ENCODE data around the gene IL18R1.

The IL18R1 gene

DNA sequence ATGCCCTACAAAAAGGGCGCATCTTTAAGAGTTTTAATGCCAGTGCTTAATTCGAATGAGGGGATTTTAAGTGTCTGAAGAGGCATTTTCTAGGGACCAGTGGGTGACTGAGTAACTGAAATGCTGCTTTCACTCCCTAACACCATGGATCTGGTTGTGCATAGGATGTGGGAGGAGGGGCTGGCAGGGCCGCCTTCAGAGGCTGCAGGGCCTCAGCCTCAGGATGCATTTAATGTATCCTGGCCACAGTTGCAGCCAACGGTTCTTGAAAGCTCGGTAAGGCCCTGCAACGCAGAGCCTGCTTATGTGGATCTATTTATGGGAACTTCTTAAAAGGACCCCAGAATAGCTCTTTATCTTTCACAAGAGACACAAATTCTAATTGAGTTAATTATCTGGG, 41.6 kb downstream of the IL18R1 start:
- H3K27ac Mint-ChIP-seq = no peak overlapping the region
- H3K9me3 Mint-ChIP-seq = no peaks in the 10 kb centered on the region
- no peak for ATAC-seq
- H3K27me3 Mint-ChIP-seq = no peaks in the 10 kb centered on the region
- peaks cover 17% of the 10 kb centered on the region for H3K4me1 Mint-ChIP-seq
- DNase-seq = no peak
- no peak overlapping the region for H3K4me3 Mint-ChIP-seq

DNA sequence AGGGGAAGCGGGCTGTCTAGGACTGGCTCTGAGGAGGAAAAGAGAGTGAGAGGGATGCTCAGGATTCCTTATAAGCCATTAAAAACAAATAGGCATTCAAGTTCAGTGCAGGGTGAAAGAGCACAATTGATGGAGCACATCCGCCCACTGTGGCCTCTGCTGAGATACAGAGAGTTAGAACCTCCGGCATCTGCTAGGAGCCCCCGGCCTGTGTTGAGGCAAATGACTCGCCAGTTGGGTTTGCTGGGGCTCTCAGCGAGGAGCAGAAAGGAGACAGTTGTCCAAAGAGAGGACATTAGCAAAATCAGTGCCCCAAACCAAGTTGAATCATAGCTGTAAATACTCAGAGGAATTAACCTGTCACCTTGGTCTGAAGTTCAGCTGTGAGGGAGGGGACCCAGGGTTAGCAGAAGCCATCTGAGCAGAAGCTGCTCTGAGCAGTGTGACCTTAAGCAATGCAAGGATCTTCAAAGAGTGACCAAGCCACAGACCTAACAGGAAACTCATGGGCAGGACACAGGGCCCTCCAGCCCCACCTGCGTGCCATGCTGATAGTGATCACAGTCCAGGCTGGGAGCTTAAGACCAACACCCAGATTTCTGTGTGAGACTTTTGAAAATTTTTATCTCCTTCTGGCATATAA, 44.0 kb downstream of the IL18R1 start:
- H3K9me3 Mint-ChIP-seq = no peaks in the 10 kb centered on the region
- H3K27me3 Mint-ChIP-seq = no peaks in the 10 kb centered on the region
- H3K4me1 Mint-ChIP-seq = peaks cover 17% of the 10 kb centered on the region
- ATAC-seq = peak; percentile 66
- H3K27ac Mint-ChIP-seq = no peak overlapping the region
- no peak for DNase-seq
- no peak overlapping the region for H3K4me3 Mint-ChIP-seq

DNA sequence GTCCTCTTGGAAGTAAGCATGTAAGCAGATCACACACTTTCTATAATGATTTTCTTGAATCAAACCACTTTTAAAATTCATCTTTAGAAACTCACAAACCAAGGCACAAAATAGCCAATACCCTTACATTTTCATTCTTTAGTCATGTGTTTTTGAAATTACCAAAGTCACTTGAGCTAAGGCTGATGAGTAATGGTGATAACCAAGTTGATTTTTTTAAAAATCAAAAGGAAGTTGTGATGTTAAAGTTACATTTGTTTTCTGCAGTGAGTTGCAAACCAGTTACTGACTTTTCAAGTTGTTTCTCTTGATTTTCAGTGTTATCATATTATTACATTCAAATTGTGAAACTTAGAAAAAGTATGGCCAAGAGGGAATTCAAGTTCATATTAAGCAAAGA, 45.9 kb downstream of the IL18R1 start:
- Mint-ChIP-seq H3K9me3 (no peaks in the 10 kb centered on the region), H3K27ac (no peak overlapping the region), H3K4me1 (peaks cover 17% of the 10 kb centered on the region), H3K27me3 (no peaks in the 10 kb centered on the region), H3K4me3 (no peak overlapping the region)
- DNase-seq (no peak), ATAC-seq (no peak)

DNA sequence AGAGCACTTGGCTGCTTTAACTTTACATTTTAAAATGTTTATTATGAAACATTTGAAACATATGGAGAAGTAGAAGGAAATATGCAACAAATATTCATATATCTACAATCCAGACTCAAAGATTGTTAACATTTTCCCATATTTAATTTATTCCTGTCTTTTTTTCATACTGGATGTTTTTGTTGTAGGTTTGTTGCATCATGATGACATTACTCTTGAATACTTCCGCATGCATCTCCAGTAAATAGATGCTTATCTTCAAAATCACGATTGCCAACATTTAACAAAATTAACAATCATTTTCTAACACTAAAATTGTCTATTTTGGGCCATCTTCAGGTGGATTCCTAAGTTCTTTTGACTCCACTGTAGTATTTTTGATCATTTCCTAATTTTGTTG, 46.3 kb downstream of the IL18R1 start:
- DNase-seq (no peak), ATAC-seq (no peak)
- H3K4me3 Mint-ChIP-seq = no peak overlapping the region
- peaks cover 17% of the 10 kb centered on the region for H3K4me1 Mint-ChIP-seq
- no peaks in the 10 kb centered on the region for H3K27me3 Mint-ChIP-seq
- H3K27ac Mint-ChIP-seq = no peak overlapping the region
- no peaks in the 10 kb centered on the region for H3K9me3 Mint-ChIP-seq

DNA sequence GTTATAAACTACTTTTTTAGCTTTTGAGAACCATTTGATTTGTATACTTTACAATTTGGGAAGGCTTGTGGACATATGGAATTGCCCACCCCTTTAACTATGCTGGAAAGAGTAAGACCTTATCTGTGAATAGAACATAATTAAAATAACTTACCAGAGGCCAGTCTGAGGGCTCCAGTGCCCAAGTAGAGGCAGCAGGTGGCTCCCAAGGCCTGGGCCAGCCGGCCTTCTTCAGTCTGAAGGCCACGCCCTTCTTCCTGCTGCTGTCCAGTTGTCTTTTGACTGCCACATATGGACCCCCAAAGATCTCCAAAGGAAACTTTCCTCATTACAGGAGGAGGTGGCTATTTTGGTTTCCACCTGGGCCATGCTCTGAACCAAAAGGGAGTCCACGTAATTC, 55.4 kb downstream of the IL18R1 start:
- ATAC-seq = no peak
- H3K4me3 Mint-ChIP-seq = no peak overlapping the region
- peaks cover 22 to 25% of the 10 kb centered on the region in 2 donors for H3K9me3 Mint-ChIP-seq
- no peak for DNase-seq
- H3K27me3 Mint-ChIP-seq = no peaks in the 10 kb centered on the region
- peaks cover 8% of the 10 kb centered on the region for H3K4me1 Mint-ChIP-seq
- no peak overlapping the region for H3K27ac Mint-ChIP-seq

DNA sequence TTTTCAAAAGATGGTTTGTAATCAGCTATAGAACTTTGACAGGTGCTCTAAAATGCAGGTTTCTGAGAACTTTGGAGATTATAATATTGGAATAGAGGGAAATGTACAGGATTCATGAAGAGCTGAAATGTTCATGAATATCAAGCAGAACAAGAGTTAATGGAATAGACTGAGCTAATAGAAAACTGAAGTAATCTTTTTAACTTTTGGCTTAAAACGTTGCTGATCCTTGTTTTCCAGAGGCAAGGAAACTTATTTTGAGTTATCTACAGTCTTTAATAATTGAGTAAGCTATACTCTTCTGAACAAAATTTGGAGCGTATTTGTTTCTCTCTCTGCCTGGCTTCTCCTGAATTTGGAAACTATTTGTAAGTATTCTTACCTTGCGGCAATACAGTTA, 56.6 kb downstream of the IL18R1 start:
- no peak for DNase-seq
- peaks cover 17% of the 10 kb centered on the region for H3K4me1 Mint-ChIP-seq

DNA sequence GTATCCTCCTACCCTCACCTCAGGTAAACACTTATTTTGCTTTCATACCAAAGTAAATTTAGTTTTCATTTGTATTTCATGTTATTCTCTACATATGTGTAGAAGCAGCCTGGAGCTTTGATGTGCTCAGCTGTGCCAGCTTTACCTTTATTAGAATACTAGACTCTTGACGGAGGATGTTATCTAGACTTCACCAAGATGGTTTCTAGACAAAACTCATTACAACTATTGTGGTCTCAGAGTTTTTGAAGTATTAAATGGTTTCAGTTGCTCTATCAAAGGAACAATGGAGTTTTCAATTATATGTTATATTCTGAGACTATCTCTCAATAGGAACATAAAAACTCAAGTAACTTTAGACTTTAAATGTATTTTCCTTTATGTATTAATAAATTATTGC, 62.4 kb downstream of the IL18R1 start:
- peak overlapping the region; percentile 66 to 97 for H3K27ac Mint-ChIP-seq
- peaks cover 7% of the 10 kb centered on the region for H3K27me3 Mint-ChIP-seq
- peaks cover 56% of the 10 kb centered on the region for H3K4me1 Mint-ChIP-seq
- peaks cover 0 to 14% of the 10 kb centered on the region in 2 donors for H3K9me3 Mint-ChIP-seq
- ATAC-seq (peak; percentile 88), DNase-seq (no peak)
- peak overlapping the region; percentile 65 to 82 for H3K4me3 Mint-ChIP-seq

More for the DNA sequence above, 56.6 kb downstream of the IL18R1 start:
- Mint-ChIP-seq H3K4me3 (no peak overlapping the region), H3K27me3 (no peaks in the 10 kb centered on the region), H3K27ac (no peak overlapping the region), H3K9me3 (peaks cover 22 to 25% of the 10 kb centered on the region in 2 donors)
- ATAC-seq = no peak

DNA sequence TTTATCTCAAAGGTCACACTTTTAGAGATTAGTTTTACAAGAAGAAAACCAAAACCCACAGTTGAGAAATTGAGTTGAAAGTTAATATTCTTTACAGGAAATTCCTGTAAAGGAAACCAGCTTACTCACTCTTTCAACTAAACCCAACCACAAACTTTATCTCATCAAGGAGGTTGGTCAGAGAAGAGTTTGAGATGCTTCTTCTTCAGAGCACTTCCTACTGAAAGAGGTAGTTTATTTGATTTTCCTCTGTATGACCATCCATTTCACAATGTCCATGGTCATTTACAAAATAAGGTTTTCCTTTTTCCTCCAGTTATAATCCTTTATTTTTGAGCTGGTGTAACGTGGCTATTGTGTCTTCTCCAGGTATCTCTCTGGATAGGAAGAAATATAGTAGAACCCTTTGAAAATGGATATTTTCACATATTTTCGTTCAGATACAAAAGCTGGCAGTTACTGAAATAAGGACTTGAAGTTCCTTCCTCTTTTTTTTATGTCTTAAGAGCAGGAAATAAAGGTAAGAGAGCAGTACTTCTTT, 62.9 kb downstream of the IL18R1 start:
- Mint-ChIP-seq H3K4me3 (peak overlapping the region; percentile 28 to 77), H3K9me3 (peaks cover 0 to 14% of the 10 kb centered on the region in 2 donors), H3K4me1 (peaks cover 61% of the 10 kb centered on the region), H3K27ac (peak overlapping the region in 1 of 2 donors; percentile 97), H3K27me3 (peaks cover 7% of the 10 kb centered on the region)
- ATAC-seq = peak; percentile 68
- no peak for DNase-seq

DNA sequence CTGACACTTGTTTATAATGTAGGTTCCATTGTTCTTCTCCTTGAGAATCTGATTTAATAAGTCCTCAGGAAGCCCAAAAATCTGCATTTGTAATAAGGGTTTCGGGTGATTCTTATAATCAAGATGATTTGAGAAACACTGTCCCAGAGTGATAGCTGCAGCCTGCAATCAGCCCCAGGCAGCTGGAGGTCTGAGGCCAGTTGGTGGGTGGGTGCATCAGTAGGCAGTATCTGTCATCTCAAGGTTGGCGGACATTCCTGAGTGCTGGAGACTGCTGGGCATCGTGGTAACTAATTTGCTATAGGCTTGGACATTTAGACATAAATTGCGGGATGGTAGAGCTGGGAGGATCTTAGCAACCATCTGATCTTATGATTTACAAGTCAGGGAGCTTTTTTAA, 64.7 kb downstream of the IL18R1 start:
- Mint-ChIP-seq H3K27me3 (peaks cover 7% of the 10 kb centered on the region), H3K4me1 (peaks cover 69% of the 10 kb centered on the region)
- no peak for DNase-seq

DNA sequence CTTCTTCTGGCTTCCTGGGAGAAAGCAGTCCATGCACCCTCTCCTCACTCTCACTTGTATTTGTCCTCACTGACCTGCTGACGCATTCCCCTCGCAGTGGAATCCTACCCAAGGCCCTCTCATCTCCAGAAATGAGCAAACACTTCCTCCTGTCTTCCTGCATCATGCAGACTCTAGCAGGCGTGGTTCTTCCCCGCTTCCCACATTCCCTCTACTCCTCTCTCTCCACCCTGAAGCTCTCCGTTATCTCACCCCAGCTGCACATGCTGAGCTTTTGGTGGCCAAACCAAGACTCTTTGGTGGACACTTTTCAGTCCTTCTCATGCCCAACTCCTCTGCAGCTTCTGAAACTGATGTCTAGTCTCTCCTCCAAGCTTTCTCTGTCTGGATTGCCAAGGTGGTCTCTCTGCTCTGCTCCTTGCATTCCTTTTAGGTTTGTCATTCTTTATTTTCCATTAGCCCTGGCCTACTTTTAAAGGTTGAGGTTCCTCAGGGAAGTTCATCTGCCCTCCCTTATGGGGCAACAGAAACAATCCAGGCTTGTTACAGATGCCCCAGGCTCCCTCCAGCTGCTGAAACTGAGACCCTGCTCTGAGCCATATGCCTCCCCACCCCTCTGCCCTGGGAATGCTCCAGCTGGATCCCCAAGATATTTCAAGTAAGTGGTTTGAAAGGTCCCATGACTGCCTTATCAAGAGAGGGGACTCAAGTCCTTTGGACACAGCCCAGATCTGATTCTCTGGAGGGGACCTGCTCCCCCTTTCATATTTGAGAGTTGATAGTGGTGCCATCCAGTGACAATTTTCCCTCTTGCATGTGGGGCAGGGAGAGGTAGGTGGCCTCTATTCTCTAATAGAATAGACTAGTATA, 66.5 kb downstream of the IL18R1 start:
- Mint-ChIP-seq H3K4me3 (peak overlapping the region in 1 of 2 donors; percentile 77), H3K27ac (peak overlapping the region in 1 of 2 donors; percentile 87), H3K9me3 (peaks cover 0 to 13% of the 10 kb centered on the region in 2 donors), H3K4me1 (peaks cover 61% of the 10 kb centered on the region), H3K27me3 (peaks cover 7% of the 10 kb centered on the region)
- no peak for DNase-seq
- ATAC-seq = no peak

More for the DNA sequence above, 64.7 kb downstream of the IL18R1 start:
- no peak for ATAC-seq
- Mint-ChIP-seq H3K9me3 (peaks cover 0 to 12% of the 10 kb centered on the region in 2 donors), H3K4me3 (peak overlapping the region; percentile 14 to 77), H3K27ac (peak overlapping the region in 1 of 2 donors; percentile 3)

DNA sequence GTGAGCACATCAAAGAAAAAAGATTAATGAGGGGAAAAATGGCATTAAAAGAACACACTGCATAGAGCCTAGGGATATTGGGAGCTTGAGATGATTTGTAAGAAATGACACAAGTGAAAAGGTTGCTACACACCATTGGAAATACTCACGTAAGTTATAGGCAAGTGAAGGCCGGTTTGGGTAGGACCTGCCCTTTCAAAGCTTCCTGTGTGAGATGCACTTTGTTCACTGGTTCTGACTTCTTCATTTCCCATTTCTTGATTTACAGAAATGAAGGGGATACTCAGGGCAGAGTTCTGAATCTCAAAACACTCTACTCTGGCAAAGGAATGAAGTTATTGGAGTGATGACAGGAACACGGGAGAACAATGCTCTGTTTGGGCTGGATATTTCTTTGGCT, 67.3 kb downstream of the IL18R1 start, which contains the start of gene IL18RAP:
Gene IL18RAP (plus strand): TSS at position 251 of the 400 bp plus-strand sequence. CDS start 118 bp downstream, at position 369.
- peak within 1 kb of the TSS; percentile 21 to 77 for H3K4me3 Mint-ChIP-seq
- peaks cover 7% of the 10 kb centered on the region for H3K27me3 Mint-ChIP-seq
- DNase-seq (no peak), ATAC-seq (peak; percentile 37)
- H3K9me3 Mint-ChIP-seq = peaks cover 0 to 7% of the 10 kb centered on the region in 2 donors
- H3K27ac Mint-ChIP-seq = peak within 1 kb of the TSS in 1 of 2 donors; percentile 91
- peaks cover 53% of the 10 kb centered on the region for H3K4me1 Mint-ChIP-seq

DNA sequence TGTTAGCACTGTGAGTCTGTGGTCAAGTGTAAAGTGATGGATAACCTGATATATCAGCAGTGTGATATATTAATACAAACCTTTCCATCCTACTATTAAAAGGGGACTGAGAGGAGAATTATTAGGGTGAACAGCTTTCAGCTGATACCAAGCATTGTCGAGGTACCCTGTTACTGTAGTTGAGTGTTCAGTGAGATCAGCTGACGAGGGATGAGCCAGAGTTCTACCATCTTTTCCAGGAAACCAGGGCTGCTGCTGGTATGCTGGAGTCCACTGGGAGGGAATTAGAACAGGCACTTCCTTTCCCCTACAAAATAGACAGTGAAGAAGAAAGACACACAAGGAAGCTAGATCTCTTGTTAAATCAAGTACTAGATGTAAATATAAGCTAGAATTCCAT, 67.8 kb downstream of the IL18R1 start:
- Mint-ChIP-seq H3K27ac (peak overlapping the region in 1 of 2 donors; percentile 91), H3K27me3 (peaks cover 7% of the 10 kb centered on the region), H3K4me1 (peaks cover 51% of the 10 kb centered on the region), H3K9me3 (peaks cover 0 to 6% of the 10 kb centered on the region in 2 donors), H3K4me3 (peak overlapping the region in 1 of 2 donors; percentile 77)
- ATAC-seq (no peak), DNase-seq (no peak)

DNA sequence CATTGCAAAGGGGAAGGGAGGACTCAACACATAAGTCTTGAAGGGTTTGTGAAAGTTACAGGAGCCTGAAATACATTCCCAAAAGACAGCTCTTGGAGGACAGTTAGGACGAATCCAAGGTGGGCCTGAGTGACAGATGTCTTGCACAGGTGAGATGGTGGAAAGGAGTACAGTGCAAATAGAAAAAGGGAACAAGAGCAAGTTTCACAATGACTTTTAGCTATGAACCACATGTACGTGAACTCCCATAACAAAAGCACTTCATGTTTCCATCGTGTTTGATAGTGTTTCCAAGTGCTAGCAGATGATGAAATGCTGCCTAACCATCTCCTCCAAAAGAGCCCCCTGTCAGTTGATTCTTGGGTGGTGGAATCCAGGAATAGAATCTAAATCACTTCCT, 69.2 kb downstream of the IL18R1 start:
- ATAC-seq = peak; percentile 81
- peaks cover 0 to 11% of the 10 kb centered on the region in 2 donors for H3K9me3 Mint-ChIP-seq
- peaks cover 7% of the 10 kb centered on the region for H3K27me3 Mint-ChIP-seq
- peaks cover 50% of the 10 kb centered on the region for H3K4me1 Mint-ChIP-seq
- peak overlapping the region in 1 of 2 donors; percentile 67 for H3K27ac Mint-ChIP-seq
- no peak for DNase-seq
- peak overlapping the region in 1 of 2 donors; percentile 77 for H3K4me3 Mint-ChIP-seq

DNA sequence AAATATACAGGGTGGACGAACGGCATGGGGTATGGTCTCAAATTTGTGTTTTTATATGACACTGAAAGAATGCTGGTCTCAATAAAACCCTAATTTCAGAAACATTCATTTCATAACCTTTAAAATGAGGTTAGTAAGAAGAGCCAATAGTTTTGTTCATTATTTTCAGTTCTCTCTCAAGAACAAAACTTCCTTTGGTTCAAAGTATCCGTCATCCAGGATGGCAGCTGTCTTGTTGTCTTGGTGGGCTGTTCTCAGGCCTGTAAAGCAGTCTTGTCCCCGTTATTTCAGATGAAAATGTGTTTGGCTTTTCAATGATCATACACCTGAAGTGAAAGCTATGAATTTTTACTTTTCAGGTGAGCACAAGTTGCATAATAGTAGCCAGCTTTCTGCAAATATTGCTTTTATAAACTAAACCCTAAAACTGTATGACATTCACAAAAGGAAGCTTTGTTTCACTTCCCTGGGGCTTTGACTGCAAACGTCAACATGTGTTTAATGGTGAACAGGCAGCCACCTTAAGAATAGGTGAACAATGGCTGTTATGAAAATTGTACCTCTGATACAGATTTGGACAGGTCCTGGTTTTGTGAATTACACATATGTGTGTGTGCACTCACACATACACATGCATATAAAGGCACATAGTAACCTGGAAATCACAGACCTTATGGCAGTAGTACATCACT, 70.0 kb downstream of the IL18R1 start:
- H3K4me1 Mint-ChIP-seq = peaks cover 49% of the 10 kb centered on the region

DNA sequence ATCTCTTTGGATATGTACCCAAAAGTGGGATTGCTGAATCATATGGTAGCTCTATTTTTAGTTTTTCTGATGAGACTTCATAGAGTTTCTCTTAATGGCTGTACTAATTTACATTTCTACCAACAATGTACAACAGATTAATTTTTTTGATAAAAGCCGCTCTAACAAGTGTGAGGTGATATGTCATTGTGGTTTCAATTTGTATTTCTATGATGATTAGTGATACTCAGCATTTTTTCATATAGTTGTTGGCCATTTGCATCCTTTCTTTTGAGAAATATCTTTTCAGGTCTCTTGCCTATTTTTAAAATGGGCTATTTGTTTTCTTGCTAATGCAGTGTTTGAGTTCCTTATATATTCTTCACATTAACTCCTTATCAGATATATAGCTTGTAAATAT, 71.7 kb downstream of the IL18R1 start:
- H3K4me3 Mint-ChIP-seq = peak overlapping the region in 1 of 2 donors; percentile 48
- no peak overlapping the region for H3K27ac Mint-ChIP-seq
- no peaks in the 10 kb centered on the region for H3K27me3 Mint-ChIP-seq
- ATAC-seq (no peak), DNase-seq (no peak)
- peaks cover 45% of the 10 kb centered on the region for H3K4me1 Mint-ChIP-seq
- peaks cover 0 to 11% of the 10 kb centered on the region in 2 donors for H3K9me3 Mint-ChIP-seq

More for the DNA sequence above, 70.0 kb downstream of the IL18R1 start:
- H3K27ac Mint-ChIP-seq = peak overlapping the region in 1 of 2 donors; percentile 44
- ATAC-seq (no peak), DNase-seq (no peak)
- peak overlapping the region in 1 of 2 donors; percentile 36 for H3K4me3 Mint-ChIP-seq
- peaks cover 7% of the 10 kb centered on the region for H3K27me3 Mint-ChIP-seq
- peaks cover 0 to 11% of the 10 kb centered on the region in 2 donors for H3K9me3 Mint-ChIP-seq

Measured in stimulated activated naive CD8-positive, alpha-beta T cell treated with anti-CD3 and anti-CD28 coated beads, Interleukin-15, amount 100 ng/mL, for 72 hours (primary cell).